Immature natural killer cell (primary cell): Measurements from ENCODE around the gene NUAK1. TPM values are rescaled to one million over a fixed set of nuclear protein-coding genes. Genes with fewer than 3 reads are reported as not detected.

Source experiments
- DNase-seq, 3 donors: peaks; one replicate each; pipeline ENCODE4 v3.0.0; 2022; ENCODE audit warnings: mixed read lengths in 1 of 3
- H3K27ac Mint-ChIP-seq, 6 donors: one replicate each; pipeline ENCODE4 v1.8.0; 2020; ENCODE audit warnings: mixed read lengths in 6 of 6, mild to moderate bottlenecking in 5 of 6, inconsistent platforms in 4 of 6, moderate library complexity in 3 of 6
- H3K27me3 Mint-ChIP-seq, 3 donors: one replicate each; pipeline ENCODE4 v1.8.0; 2020 to 2021; ENCODE audit warnings: low read depth in 3 of 3, mild to moderate bottlenecking in 3 of 3, mixed read lengths in 3 of 3, moderate library complexity in 3 of 3, inconsistent platforms in 1 of 3
- H3K36me3 Mint-ChIP-seq, 3 donors: one replicate each; pipeline ENCODE4 v1.8.0; 2020; ENCODE audit warnings: mixed read lengths in 3 of 3, inconsistent platforms in 2 of 3, mild to moderate bottlenecking in 2 of 3
- H3K4me1 Mint-ChIP-seq, 2 donors: one replicate each; pipeline ENCODE4 v1.8.0; 2020; ENCODE audit warnings: inconsistent platforms in 2 of 2, mild to moderate bottlenecking in 2 of 2, mixed read lengths in 2 of 2, moderate library complexity in 1 of 2
- H3K4me3 Mint-ChIP-seq, 5 donors: one replicate each; pipeline ENCODE4 v1.8.0; 2020; ENCODE audit warnings: mild to moderate bottlenecking in 5 of 5, mixed read lengths in 5 of 5, inconsistent platforms in 3 of 5, moderate library complexity in 3 of 5
- H3K9me3 Mint-ChIP-seq, 6 donors: one replicate each; pipeline ENCODE4 v1.8.0; 2020; ENCODE audit warnings: mild to moderate bottlenecking in 6 of 6, mixed read lengths in 6 of 6, inconsistent platforms in 4 of 6, moderate library complexity in 3 of 6
- polyA plus RNA-seq, 3 donors: library from polyadenylated mRNA; unstranded; fragments of 300-500 nt; fragmentation: Illumina TruSeq; gene quantifications; one replicate each; pipeline ENCODE4 v1.2.3, GENCODE V29; 2021

The NUAK1 gene
- polyA plus RNA-seq, 3 donors from 2014 or later: 0.02 to 2.7 (median 0.68) TPM

GRCh38 chr12:106119301-106119700 is 19.5 kb downstream of the NUAK1 start:
- H3K36me3 Mint-ChIP-seq: no peaks in the 10 kb centered on the region
- no peaks in the 10 kb centered on the region for H3K9me3 Mint-ChIP-seq
- no peak for DNase-seq
- H3K27me3 Mint-ChIP-seq: peaks cover 0 to 2% (median 2%) of the 10 kb centered on the region in 3 donors
- H3K27ac Mint-ChIP-seq: no peak overlapping the region
- no peak overlapping the region for H3K4me3 Mint-ChIP-seq
- peaks cover 2% of the 10 kb centered on the region in 2 donors for H3K4me1 Mint-ChIP-seq

DNA sequence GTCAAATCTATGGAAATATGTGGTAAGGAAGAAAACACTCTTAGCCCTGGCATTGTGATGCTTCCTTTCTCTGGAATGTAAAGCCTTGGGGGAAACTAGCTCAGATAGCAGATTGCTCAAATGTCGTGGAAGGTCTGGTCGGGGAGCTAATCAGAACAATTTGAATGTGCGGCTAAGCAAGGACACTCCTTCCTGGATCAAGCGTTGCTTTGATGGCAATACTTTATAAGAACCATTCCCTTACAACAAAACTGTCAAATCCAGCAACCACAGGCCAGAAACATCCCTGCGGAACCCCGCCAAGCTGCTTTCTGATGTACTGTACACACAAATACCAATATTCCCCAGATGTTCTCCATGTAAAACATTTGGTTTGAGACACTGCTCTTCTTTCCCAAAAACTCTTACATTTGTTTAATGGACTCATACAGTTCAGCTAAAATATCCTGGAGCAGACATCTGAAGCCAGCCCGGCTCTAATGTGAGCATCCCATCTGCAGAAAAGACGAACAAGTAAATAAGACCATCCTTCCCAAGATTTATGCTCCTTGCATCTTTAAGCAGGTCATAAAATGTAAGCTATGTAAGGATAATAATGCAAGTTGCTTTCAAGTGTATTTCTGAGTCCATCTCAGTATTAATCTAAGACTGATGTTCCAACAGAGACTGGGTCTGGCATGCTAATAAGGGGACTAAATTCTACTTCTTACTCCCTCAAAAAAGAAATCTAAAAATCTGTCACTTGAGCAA is 20.2 kb downstream of the NUAK1 start:
- Mint-ChIP-seq H3K27ac (no peak overlapping the region), H3K4me3 (no peak overlapping the region), H3K9me3 (no peaks in the 10 kb centered on the region), H3K4me1 (peaks cover 4 to 9% of the 10 kb centered on the region in 2 donors), H3K27me3 (peaks cover 0 to 2% (median 2%) of the 10 kb centered on the region in 3 donors), H3K36me3 (no peaks in the 10 kb centered on the region)
- no peak for DNase-seq

GRCh38 chr12:106115440-106115839 is 23.3 kb downstream of the NUAK1 start:
- Mint-ChIP-seq H3K4me3 (no peak overlapping the region), H3K27ac (no peak overlapping the region), H3K9me3 (no peaks in the 10 kb centered on the region), H3K4me1 (peaks cover 13 to 22% of the 10 kb centered on the region in 2 donors), H3K27me3 (peaks cover 0 to 2% (median 0%) of the 10 kb centered on the region in 3 donors), H3K36me3 (no peaks in the 10 kb centered on the region)
- DNase-seq: no peak

DNA sequence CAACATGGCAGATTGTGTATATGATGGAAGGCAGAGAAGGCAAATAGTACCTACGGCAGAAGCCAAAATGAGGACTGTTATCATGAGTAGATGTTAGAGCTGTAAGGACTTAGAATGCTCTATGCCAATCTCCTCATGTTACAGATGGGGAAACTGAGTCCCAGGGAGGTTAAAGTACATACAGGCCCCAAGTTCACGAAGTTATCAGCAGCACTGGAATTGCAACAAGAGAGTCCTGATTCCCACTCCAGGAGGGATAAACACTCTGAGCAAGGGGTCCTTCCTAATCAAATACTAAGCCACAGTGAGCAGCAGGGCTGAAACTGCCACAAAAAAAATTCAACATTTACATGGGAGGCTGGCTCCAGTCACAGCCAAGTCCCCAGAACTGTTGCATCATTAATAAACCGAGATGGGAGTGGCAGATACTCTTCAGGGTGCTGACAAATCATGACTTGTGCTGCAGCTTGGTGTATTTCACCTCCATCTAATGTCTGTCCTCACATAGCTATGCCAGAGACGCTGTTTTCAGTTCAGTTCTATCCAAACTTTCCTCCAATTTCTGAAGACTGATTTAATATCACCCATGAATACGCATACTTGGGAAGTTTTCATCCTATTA is 24.2 kb downstream of the NUAK1 start:
- H3K27ac Mint-ChIP-seq: no peak overlapping the region
- no peak for DNase-seq
- H3K9me3 Mint-ChIP-seq: no peaks in the 10 kb centered on the region
- H3K27me3 Mint-ChIP-seq: peaks cover 0 to 5% (median 0%) of the 10 kb centered on the region in 3 donors
- no peak overlapping the region for H3K4me3 Mint-ChIP-seq
- H3K4me1 Mint-ChIP-seq: peaks cover 18 to 29% of the 10 kb centered on the region in 2 donors
- H3K36me3 Mint-ChIP-seq: no peaks in the 10 kb centered on the region

- peaks cover 18 to 29% of the 10 kb centered on the region in 2 donors for H3K4me1 Mint-ChIP-seq
- no peaks in the 10 kb centered on the region for H3K36me3 Mint-ChIP-seq
- no peak for DNase-seq
- peak overlapping the region in 1 of 6 donors; percentile 57 for H3K27ac Mint-ChIP-seq
- no peaks in the 10 kb centered on the region for H3K9me3 Mint-ChIP-seq
- peak overlapping the region in 1 of 5 donors; percentile 18 for H3K4me3 Mint-ChIP-seq
- peaks cover 0 to 8% (median 0%) of the 10 kb centered on the region in 3 donors for H3K27me3 Mint-ChIP-seq
These were observed 24.8 kb downstream of the NUAK1 start for GRCh38 chr12:106113824-106114446.

DNA sequence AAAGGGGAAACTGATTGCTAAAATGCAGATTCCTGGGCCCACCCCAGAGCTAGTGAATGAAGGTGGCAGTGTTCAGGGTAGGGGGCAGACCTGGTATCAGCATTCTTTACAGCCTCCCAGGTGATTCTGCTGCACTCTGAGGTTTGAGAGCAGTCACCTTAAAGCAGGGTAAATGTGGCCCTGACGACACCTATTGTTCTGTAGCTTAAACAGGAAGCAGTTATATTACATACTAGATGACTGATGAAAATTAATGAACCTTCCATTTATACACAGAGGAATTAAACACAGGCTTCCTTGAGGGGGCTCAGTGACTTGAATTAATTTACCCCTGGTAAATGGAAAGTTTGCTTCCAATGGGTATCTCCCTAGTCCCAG is 25.3 kb downstream of the NUAK1 start:
- H3K27ac Mint-ChIP-seq: peak overlapping the region; percentile 19 to 80 (median 50)
- peak overlapping the region; percentile 18 to 76 (median 53) for H3K4me3 Mint-ChIP-seq
- H3K9me3 Mint-ChIP-seq: no peaks in the 10 kb centered on the region
- H3K27me3 Mint-ChIP-seq: peaks cover 0 to 8% (median 0%) of the 10 kb centered on the region in 3 donors
- no peaks in the 10 kb centered on the region for H3K36me3 Mint-ChIP-seq
- H3K4me1 Mint-ChIP-seq: peaks cover 18 to 29% of the 10 kb centered on the region in 2 donors
- no peak for DNase-seq

DNA sequence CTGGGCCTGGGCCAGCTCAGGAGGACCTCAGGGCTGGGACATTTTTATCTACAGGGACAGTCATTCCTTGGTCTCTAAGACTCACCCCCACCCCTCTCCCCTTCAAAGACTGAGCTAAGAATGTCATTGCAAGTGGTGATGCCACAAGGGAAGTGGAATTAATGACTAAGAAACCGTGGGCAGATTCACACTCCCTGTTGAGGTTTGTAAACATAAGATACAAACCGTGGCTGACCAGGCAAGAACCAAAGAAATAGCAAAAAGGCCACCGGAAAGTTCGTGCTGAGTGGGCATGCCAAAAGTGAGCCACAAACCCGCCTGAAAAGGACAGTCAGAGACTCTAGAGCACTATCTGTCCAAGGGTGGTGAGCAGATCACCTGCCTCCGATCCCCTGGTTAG is 25.7 kb downstream of the NUAK1 start:
- peak in 2 of 3 donors; percentile 21 to 42 for DNase-seq

DNA sequence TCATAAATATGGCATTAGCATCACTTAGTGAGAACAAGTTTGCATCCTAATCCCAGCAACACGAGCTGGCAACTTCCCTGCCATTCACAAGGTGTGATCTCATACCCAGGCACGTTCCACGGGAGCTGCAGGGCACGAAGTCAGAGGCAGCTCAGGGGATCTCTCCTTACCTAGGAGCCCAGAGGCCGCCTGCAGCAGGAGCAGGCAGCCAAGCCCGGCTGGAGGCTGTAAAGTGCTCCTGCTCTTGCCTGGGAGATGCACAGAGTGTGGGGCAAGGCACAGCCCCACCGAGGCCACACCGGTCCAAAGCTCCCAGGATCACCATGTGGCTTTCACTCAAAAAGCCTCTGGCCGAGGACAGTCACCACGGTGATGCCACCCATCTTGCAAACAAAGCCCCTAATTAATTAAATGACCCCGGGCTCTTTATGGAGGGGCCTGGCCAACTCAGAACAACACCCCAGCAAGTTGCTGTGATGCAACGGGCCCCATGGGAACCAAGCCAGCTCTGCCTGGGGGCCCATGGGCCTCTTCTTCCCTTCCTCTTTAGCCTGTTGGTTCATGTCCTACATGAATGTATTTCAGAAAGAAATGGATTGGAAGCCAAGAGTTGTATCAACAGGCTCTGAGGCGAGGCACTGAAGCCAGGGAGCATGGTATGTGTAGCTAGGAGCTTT is 26.5 kb downstream of the NUAK1 start:
- Mint-ChIP-seq H3K36me3 (no peaks in the 10 kb centered on the region), H3K9me3 (no peaks in the 10 kb centered on the region), H3K27ac (no peak overlapping the region), H3K4me1 (peaks cover 18 to 29% of the 10 kb centered on the region in 2 donors), H3K27me3 (peaks cover 0 to 8% (median 2%) of the 10 kb centered on the region in 3 donors), H3K4me3 (no peak overlapping the region)
- no peak for DNase-seq

More for the DNA sequence above, 25.7 kb downstream of the NUAK1 start:
- H3K36me3 Mint-ChIP-seq: no peaks in the 10 kb centered on the region
- peak overlapping the region; percentile 18 to 76 (median 53) for H3K4me3 Mint-ChIP-seq
- H3K4me1 Mint-ChIP-seq: peaks cover 18 to 29% of the 10 kb centered on the region in 2 donors
- H3K27ac Mint-ChIP-seq: peak overlapping the region; percentile 36 to 80 (median 62)
- H3K27me3 Mint-ChIP-seq: peaks cover 0 to 8% (median under 1%) of the 10 kb centered on the region in 3 donors
- no peaks in the 10 kb centered on the region for H3K9me3 Mint-ChIP-seq

DNA sequence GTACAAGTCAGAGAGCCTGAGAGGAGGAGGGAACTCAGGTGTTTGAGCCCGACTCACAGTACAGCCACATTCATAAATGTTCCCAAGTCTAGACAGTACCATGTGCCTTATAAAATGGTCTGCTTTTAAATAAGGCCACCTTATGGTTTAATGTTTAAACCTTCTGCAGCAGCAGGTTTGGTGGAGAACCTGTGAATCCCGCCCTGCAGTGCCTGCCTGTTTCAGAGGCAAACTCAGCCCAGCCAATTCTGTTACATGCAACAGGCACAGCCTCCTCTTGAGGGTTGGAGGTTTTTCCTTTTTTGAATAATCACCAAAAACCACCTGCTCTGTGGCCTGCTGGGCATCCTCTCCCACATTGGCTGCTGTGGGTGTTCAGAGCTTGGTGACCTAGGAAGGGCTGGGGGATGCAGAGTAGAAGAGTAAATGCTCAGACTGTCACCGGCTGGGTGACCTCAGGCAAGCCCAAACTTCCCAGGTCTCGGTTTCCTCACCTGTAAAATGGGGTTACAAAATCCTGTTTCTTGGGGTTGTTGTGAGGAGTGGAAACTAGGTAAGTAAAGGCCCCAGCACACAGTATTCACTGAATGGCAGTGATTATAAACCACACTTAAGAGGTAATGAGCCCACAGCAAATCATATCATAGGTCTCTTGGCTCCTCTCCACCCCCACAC is 28.0 kb downstream of the NUAK1 start:
- Mint-ChIP-seq H3K27me3 (peaks cover 0 to 7% (median 3%) of the 10 kb centered on the region in 3 donors), H3K27ac (no peak overlapping the region), H3K4me3 (peak overlapping the region in 1 of 5 donors; percentile 14), H3K4me1 (peaks cover 18 to 29% of the 10 kb centered on the region in 2 donors), H3K36me3 (no peaks in the 10 kb centered on the region), H3K9me3 (no peaks in the 10 kb centered on the region)
- no peak for DNase-seq

DNA sequence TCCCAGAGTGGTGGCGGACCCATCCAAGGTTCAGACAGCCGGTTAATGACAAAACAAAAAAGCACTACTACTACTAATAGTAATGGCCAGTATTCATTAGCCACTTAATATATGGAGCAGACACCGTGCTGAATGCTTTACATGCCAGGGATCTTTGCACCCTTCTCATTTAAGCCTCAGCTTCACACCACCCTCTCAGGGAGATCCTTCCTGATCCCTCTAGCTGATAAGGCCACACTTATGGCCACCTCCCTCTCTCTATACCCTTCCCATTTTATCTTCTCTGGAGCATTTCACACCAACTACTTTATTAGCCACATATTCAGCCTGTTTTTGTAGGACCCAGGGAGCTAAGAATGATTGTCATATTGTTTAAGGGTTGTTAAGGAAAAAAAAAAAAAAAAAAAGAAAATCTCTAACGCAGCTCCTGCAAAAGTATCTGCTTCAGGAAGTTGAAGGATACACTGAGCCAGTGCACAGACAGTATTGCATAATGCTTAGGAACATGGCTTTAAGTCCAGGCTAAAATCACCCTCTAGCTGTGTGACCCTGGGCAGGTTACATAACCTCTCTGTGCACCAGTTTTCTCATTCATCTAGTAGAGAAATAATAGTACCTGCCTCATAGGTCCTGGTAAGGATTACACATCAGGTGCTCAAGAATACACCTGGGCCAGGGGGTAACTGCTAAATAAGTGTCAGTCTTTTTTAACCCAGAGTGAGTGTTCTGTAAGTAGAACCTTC is 29.4 kb downstream of the NUAK1 start:
- Mint-ChIP-seq H3K4me3 (no peak overlapping the region), H3K36me3 (no peaks in the 10 kb centered on the region), H3K27me3 (peaks cover 3 to 7% (median 4%) of the 10 kb centered on the region in 3 donors)

DNA sequence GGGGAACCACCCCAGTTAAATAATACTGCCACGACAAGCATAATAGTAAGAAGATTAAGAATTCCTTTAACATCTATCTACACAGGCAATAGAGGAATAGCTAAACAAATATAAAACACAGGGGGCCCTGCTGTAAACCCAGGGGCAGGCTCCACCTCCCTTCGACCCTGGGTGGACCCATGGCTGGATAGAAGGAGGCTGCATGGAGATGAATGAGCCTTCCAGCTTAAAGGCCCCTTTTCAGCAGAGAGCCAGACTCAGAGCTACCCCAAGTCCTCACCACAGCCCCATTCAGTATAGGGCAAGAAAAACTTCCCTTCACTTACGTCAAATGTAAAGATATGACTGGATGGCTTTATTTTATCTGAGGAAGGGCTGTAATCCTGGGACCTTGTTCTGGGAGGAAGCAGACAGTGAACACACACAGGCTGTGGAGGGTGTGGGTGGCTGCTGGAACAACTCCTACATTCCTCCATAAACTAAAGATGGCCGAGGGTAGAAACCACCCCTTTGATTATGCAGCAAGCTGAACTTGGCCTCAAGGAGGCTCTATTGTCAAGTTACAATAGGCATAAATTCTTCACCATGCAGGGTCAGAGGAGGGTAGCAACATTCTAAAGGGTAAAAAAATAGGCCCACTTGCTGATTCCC is 30.4 kb downstream of the NUAK1 start:
- no peaks in the 10 kb centered on the region for H3K9me3 Mint-ChIP-seq
- peaks cover 3 to 11% (median 7%) of the 10 kb centered on the region in 3 donors for H3K27me3 Mint-ChIP-seq
- H3K27ac Mint-ChIP-seq: no peak overlapping the region
- no peak overlapping the region for H3K4me3 Mint-ChIP-seq
- no peaks in the 10 kb centered on the region for H3K36me3 Mint-ChIP-seq
- peaks cover 12 to 18% of the 10 kb centered on the region in 2 donors for H3K4me1 Mint-ChIP-seq
- DNase-seq: no peak

More for the DNA sequence above, 29.4 kb downstream of the NUAK1 start:
- H3K4me1 Mint-ChIP-seq: peaks cover 16 to 28% of the 10 kb centered on the region in 2 donors
- H3K27ac Mint-ChIP-seq: no peak overlapping the region
- H3K9me3 Mint-ChIP-seq: no peaks in the 10 kb centered on the region
- no peak for DNase-seq

- H3K27me3 Mint-ChIP-seq: peaks cover 3 to 11% (median 8%) of the 10 kb centered on the region in 3 donors
- no peaks in the 10 kb centered on the region for H3K9me3 Mint-ChIP-seq
- H3K36me3 Mint-ChIP-seq: no peaks in the 10 kb centered on the region
- peaks cover 6 to 10% of the 10 kb centered on the region in 2 donors for H3K4me1 Mint-ChIP-seq
- no peak for DNase-seq
- no peak overlapping the region for H3K4me3 Mint-ChIP-seq
- no peak overlapping the region for H3K27ac Mint-ChIP-seq
These were observed 31.2 kb downstream of the NUAK1 start for GRCh38 chr12:106107566-106107965.
